ENCODE results near the gene AKR1B1. TPM values are rescaled to one million over a fixed set of nuclear protein-coding genes. Genes with fewer than 3 reads are reported as not detected.

AKR1B1 gene
- total and polyA plus RNA-seq, 9 of the 15 experiments (the other 6 are each of a cell fraction or from before 2014, with no cell fraction given): 2.0 to 10.6 (median 6.2) TPM

- no peak overlapping the region for H3K4me3 ChIP-seq
- no peaks in the 10 kb centered on the region for H3K9me3 ChIP-seq (replicated peaks; ENCODE audit: control insufficient read depth, insufficient read depth, low read depth, low read length)
- TF ChIP-seq BACH1 (tag; IDR thresholded peaks at IDR 0.05): no peak
- TF ChIP-seq ZNF311 (CRISPR knock-in tag; IDR thresholded peaks at IDR 0.05): no peak
- no peak for TF ChIP-seq ATF1 (CRISPR knock-in tag; IDR thresholded peaks at IDR 0.05)
- TF ChIP-seq ATF1 (tag; IDR thresholded peaks at IDR 0.05): no peak
- no peak for TF ChIP-seq EWSR1 (IDR thresholded peaks at IDR 0.05; ENCODE audit: borderline replicate concordance, low read depth, partially characterized antibody)
- TF ChIP-seq ZNF57 (CRISPR knock-in tag; IDR thresholded peaks at IDR 0.05): no peak
- no peak for TF ChIP-seq THRA (IDR thresholded peaks at IDR 0.05)
- no peak for TF ChIP-seq NFE2L1 (tag; IDR thresholded peaks at IDR 0.05; ENCODE audit: borderline replicate concordance, low read depth)
- no peak for TF ChIP-seq ZNF212 (CRISPR knock-in tag; IDR thresholded peaks at IDR 0.05)
- no peak for TF ChIP-seq GABPB1 (CRISPR knock-in tag; IDR thresholded peaks at IDR 0.05)
- no peak for TF ChIP-seq ZNF830 (CRISPR knock-in tag; IDR thresholded peaks at IDR 0.05)
- no peak for TF ChIP-seq ZNF3 (CRISPR knock-in tag; IDR thresholded peaks at IDR 0.05)
- TF ChIP-seq RBM14 (IDR thresholded peaks at IDR 0.05; ENCODE audit: borderline replicate concordance, insufficient read depth, low read depth, low read length): no peak
- TF ChIP-seq ETV1 (tag; conservative IDR thresholded peaks at IDR 0.05; ENCODE audit: low read depth): no peak
- TF ChIP-seq ELF2 (CRISPR knock-in tag; IDR thresholded peaks at IDR 0.05): no peak
- TF ChIP-seq TCF7L2 (IDR thresholded peaks at IDR 0.05; ENCODE audit: low read depth, low read length): no peak
- intact Hi-C loops (cut with micrococcal nuclease) (no loop called here), in situ Hi-C loops (cut with MboI) (no loop called here)
- no peak overlapping the region for H3K27ac ChIP-seq (ENCODE audit: extremely low read depth, low read depth, low read length)
- DNase-seq (ENCODE audit: extremely low read depth in 1 of 4, low spot score in 3 of 4): no peak
- no peak overlapping the region for H3K9ac ChIP-seq (ENCODE audit: insufficient read depth in 1 of 2, low read depth in 2 of 2, low read length in 2 of 2)
- H3K79me2 ChIP-seq (ENCODE audit: control insufficient read depth, insufficient read depth, low read length): no peaks in the 10 kb centered on the region
- no peak overlapping the region for H2AFZ ChIP-seq (ENCODE audit: low read depth, low read length)
- ChIA-PET CTCF (ENCODE audit: low intra/inter-chr PET ratio) (no interaction called here), POLR2A (no interaction called here)
- no peak for FAIRE-seq
- no peak for ATAC-seq
- H3K4me2 ChIP-seq (ENCODE audit: insufficient read depth, low read length): no peak overlapping the region
- no peaks in the 10 kb centered on the region for H3K36me3 ChIP-seq (ENCODE audit: control insufficient read depth, insufficient read depth, low read length)
- H3K4me1 ChIP-seq (replicated peaks in 1 of 2; ENCODE audit: control insufficient read depth in 2 of 2, insufficient read depth in 2 of 2, low read length in 2 of 2): no peaks in the 10 kb centered on the region
- WGBS (ENCODE audit: insufficient coverage, low coverage, missing lambda C conversion rate): 0% methylated on average over 5 of the region's 5 CpGs
- BruUV-seq (replicated peaks): no TSS peak
- H3K9me1 ChIP-seq (ENCODE audit: control insufficient read depth, insufficient read depth, low read length): no peaks in the 10 kb centered on the region
- peaks cover 10 to 34% of the 10 kb centered on the region in 2 experiments for H3K27me3 ChIP-seq (ENCODE audit: control insufficient read depth in 2 of 2, insufficient read depth in 2 of 2, low read length in 2 of 2)
- H4K20me1 ChIP-seq (replicated peaks; ENCODE audit: control insufficient read depth, insufficient read depth, low read length): no peaks in the 10 kb centered on the region
Observed at GRCh38 chr7:134396031-134396430, 62.9 kb downstream of the AKR1B1 start.
